Fibroblast of skin of left biceps (primary cell): Measurements from ENCODE around the gene DNAJC5.

Experiments
- DNase-seq, 2 experiments: peaks; one replicate each; pipeline ENCODE4 v3.0.0-alpha.2; 2013; ENCODE audit warnings: low read depth in 2 of 2

Gene DNAJC5

GRCh38 chr20:63884506-63885263 lies 10.2 kb upstream of the DNAJC5 start:
- DNase-seq: no peak

DNA sequence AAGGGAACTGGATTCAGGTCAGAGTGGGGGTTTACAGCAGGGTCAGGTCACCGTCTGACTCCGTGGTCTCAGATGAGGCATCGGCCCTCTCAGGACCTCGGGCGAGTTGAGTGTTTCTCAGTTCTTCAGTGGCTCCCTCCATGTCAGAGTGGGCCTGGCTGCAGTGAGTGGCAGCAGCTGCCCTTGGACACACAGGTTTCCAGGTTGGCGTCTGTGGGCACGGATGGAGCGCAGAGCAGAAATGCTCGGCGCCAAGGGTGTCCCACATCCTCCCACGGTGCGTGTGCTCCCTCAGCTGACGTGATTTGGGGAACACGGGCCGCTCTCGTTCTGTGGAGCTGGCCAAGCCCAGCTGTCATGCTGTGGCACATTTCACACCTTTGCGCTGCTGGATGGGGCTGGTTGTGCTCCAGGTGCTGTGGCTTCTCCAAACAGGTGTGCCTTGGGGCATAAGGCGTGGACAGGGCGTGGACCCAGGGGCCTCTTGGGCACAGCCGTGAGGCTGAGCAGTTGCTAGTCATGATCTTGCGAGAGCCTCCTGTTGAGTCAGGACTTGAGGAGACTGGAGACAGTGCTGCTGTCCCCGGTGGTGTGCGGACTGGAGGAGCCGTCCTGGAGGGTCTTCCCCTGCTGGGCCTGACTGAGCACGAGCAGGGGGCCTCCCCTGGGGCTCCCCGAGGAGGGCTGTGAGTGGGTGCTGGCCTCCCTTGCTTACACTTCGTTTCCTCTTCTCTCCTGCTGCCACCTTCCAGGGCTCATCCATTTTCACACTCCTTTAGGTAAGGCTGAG lies 9.5 kb upstream of the DNAJC5 start:
- no peak for DNase-seq

DNA sequence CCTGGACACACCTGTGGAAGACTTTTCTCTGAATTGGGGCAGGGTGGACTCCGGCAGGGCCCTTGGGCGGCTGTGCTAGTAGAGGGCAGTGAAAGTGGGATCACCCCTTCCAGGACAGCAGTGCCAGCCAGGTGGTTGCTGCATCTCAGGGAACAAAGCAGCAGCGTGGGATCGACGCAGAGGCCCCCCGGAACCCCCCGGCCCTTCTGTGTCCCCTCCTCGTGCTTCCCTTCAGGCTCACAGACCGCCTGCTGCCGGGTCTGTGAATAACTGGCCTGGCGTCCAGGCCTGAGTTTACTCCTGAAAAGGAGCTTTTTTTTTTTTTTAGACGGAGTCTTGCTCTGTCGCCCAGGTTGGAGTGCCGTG lies 8.9 kb upstream of the DNAJC5 start:
- DNase-seq: no peak

GRCh38 chr20:63886921-63887320 lies 8.0 kb upstream of the DNAJC5 start:
- no peak for DNase-seq

- no peak for DNase-seq
Measured at GRCh38 chr20:63889241-63890200, 5.4 kb upstream of the DNAJC5 start.

GRCh38 chr20:63890201-63890576 lies 4.7 kb upstream of the DNAJC5 start:
- DNase-seq: no peak

GRCh38 chr20:63890616-63891015 lies 4.3 kb upstream of the DNAJC5 start:
- DNase-seq: no peak

GRCh38 chr20:63891061-63892002 lies 3.6 kb upstream of the DNAJC5 start:
- no peak for DNase-seq

GRCh38 chr20:63892402-63892801 lies 2.5 kb upstream of the DNAJC5 start:
- no peak for DNase-seq

GRCh38 chr20:63893999-63894357 lies 948 bp upstream of the DNAJC5 start:
- no peak for DNase-seq

DNA sequence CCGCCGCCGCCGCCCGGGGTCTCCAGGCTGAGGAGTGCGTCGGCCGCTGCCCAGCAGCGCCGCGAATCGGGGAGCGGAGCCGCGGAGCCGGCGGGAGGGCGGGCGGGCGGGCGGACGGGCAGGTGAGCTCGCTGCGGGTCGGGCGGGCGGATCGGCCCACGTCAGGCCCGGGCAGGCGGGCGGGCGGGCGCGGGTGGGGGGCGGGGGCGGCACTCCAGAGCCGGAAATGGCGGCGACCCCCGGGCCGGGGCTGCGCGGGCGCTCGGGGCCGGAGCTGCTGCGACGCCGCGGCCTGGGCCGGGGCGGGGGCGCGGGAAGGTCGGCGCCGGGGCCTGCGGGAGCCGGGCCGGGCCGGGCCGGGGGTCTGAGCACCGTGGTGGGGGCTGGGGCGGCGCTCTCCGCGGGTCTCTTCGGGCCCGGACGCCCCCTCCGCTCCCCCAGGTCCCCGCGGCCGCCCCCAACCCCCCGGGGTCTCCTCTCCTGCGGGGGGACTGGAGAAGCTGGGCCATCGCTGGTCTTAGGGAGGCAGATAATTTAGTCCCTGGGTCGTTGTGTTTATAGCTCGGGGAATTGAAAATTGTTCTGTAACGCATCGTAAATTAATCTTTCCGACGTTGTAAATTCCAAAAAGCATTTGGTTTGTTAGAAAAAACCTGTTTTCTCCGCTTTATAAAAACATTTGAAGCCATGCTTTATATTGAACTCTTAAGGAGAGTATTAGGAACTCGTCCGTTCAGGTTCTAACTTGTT lies 451 bp downstream of the DNAJC5 start:
- no peak for DNase-seq

DNA sequence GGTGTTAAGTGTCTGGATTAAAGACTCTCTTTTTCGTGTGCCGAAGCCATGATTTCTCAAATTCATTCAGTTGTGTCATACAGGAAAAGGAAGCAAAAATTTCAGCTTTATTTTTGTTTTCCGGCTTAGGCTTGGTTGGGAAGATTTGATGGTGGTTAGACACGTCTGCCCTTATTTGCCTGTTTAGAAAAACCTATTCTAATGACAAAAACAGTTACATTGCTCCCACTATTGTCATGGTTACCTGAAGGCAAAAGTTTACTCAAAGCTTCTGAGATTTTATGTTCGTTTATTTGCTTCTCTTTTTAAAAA lies 982 bp downstream of the DNAJC5 start:
- DNase-seq: no peak

- DNase-seq: no peak
Measured at GRCh38 chr20:63896264-63897105, 1.6 kb downstream of the DNAJC5 start.

- DNase-seq: no peak
Measured at GRCh38 chr20:63897978-63898561, 3.1 kb downstream of the DNAJC5 start.

DNA sequence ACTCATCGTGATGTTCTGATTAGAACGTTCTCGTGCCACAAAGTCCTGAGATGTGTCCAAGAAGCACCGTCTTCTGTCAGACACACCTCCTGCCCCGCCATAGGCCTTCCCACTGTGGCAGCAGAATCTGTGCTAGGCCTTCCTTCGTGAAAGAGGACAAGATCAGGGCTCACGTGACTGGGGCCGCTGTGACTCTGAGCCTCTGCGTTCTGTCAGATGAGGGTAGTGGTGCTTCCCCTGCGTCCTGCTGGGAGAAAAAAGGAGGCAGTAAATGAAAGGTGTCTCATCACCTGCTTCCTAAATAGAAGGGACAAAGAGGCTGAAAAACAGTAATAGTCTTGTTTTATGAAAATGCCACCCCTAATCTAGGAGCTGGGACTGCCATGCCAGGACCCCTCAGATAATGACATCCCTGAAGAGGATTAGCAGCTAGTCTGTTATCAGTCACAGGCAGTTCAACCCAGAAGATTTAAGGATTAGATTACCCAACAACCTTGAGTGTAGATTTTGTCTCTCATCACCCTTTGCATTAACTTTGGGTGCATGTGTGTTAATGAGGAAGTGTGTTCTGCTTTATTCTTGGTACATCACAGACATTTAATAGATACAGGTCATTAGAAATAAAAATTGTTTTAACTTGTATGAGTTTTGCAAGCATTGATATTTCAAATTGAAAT lies 4.1 kb downstream of the DNAJC5 start:
- DNase-seq: no peak

GRCh38 chr20:63900413-63900812 lies 5.5 kb downstream of the DNAJC5 start:
- DNase-seq: no peak

DNA sequence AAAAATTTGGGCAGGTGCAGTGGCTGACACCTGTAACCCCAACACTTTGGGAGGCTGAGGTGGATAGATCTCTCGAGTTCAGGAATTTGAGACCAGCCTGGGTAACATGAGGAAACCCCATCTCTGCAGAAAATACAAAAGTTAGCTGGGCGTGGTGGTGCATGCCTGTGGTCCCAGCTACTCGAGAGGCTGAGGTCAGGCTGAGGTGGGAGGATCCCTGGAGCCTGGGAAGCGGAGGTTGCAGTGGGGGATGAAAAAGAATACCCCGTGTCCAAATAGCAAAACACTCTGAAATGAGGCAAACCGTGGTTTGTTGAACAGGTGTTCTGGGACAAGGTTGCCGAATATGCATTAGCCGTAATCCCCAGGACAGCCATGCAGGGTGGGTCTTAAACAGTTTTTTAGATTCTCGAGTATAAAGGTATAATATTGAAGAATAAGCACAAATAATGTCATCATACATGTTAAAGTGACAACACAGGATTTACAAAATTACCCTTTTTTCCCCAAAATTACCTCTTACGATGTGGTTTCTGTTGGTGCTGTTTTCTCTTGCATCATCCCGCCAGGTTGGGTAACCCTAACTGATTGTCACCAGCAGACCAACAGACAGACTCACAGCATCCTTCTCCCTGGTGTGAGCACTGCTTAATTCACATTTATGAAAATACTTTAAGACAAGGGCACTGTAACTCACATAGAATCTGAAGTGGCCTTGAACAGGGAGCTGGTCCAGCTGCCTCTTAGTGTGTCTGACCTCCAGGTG lies 9.1 kb downstream of the DNAJC5 start:
- DNase-seq: no peak
